HL-60 (cell line): ENCODE data around the gene DCLK2.

ENCODE experiments used
- DNase-seq, 2 experiments: peaks; one replicate each; pipeline ENCODE4 v3.0.0-alpha.2; 2010 to 2020; ENCODE audit warnings: low read depth in 1 of 2, low spot score in 1 of 2
- H3K27ac ChIP-seq: fragments of 250-450 bp; sonication (Bioruptor Pico); replicated peaks from 2 replicates; pipeline ENCODE4 v1.5.1; 2020; ENCODE audit warnings: mild to moderate bottlenecking, moderate library complexity
- H3K27me3 ChIP-seq: fragments of 250-450 bp; sonication (Bioruptor Pico); 2 replicates; pipeline ENCODE4 v1.5.1; 2021; ENCODE audit warnings: mild to moderate bottlenecking, moderate library complexity; ENCODE audit not compliant: insufficient read depth, poor library complexity, severe bottlenecking
- H3K4me3 ChIP-seq: replicated peaks from 2 replicates; pipeline ENCODE4 v1.5.1; 2011; ENCODE audit warnings: mild to moderate bottlenecking, control low read depth, low read length; ENCODE audit not compliant: insufficient read depth
- GABPA ChIP-seq: IDR thresholded peaks from 2 replicates; pipeline ENCODE4 v1.6.1; 2012; ENCODE audit warnings: low read depth
- POLR2AphosphoS5 ChIP-seq: IDR thresholded peaks from 2 replicates; pipeline ENCODE4 v1.6.1; 2012; ENCODE audit warnings: low read depth
- SPI1 ChIP-seq: IDR thresholded peaks from 2 replicates; pipeline ENCODE4 v1.6.1; 2012; ENCODE audit warnings: low read depth, mild to moderate bottlenecking, borderline replicate concordance
- TF ChIP-seq, protein P1 (sequence below): IDR thresholded peaks from 2 replicates; pipeline ENCODE4 v1.6.1; 2012; ENCODE audit warnings: low read depth; ENCODE audit not compliant: insufficient replicate concordance
- TF ChIP-seq, protein P2 (sequence below): IDR thresholded peaks from one replicate; pipeline ENCODE4 v1.5.1; 2011; ENCODE audit warnings: low read length, control low read depth, inconsistent platforms; ENCODE audit not compliant: insufficient read depth

Gene DCLK2

GRCh38 chr4:150252306-150252705 lies 174.1 kb downstream of the DCLK2 start:
- Histone ChIP-seq H3K4me3 (no peak overlapping the region), H3K27me3 (no peaks in the 10 kb centered on the region), H3K27ac (no peak overlapping the region)
- TF ChIP-seq, protein P1, sequence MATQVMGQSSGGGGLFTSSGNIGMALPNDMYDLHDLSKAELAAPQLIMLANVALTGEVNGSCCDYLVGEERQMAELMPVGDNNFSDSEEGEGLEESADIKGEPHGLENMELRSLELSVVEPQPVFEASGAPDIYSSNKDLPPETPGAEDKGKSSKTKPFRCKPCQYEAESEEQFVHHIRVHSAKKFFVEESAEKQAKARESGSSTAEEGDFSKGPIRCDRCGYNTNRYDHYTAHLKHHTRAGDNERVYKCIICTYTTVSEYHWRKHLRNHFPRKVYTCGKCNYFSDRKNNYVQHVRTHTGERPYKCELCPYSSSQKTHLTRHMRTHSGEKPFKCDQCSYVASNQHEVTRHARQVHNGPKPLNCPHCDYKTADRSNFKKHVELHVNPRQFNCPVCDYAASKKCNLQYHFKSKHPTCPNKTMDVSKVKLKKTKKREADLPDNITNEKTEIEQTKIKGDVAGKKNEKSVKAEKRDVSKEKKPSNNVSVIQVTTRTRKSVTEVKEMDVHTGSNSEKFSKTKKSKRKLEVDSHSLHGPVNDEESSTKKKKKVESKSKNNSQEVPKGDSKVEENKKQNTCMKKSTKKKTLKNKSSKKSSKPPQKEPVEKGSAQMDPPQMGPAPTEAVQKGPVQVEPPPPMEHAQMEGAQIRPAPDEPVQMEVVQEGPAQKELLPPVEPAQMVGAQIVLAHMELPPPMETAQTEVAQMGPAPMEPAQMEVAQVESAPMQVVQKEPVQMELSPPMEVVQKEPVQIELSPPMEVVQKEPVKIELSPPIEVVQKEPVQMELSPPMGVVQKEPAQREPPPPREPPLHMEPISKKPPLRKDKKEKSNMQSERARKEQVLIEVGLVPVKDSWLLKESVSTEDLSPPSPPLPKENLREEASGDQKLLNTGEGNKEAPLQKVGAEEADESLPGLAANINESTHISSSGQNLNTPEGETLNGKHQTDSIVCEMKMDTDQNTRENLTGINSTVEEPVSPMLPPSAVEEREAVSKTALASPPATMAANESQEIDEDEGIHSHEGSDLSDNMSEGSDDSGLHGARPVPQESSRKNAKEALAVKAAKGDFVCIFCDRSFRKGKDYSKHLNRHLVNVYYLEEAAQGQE, result no peak
- TF ChIP-seq SPI1 (no peak), GABPA (no peak), POLR2AphosphoS5 (no peak)
- TF ChIP-seq, protein P2, sequence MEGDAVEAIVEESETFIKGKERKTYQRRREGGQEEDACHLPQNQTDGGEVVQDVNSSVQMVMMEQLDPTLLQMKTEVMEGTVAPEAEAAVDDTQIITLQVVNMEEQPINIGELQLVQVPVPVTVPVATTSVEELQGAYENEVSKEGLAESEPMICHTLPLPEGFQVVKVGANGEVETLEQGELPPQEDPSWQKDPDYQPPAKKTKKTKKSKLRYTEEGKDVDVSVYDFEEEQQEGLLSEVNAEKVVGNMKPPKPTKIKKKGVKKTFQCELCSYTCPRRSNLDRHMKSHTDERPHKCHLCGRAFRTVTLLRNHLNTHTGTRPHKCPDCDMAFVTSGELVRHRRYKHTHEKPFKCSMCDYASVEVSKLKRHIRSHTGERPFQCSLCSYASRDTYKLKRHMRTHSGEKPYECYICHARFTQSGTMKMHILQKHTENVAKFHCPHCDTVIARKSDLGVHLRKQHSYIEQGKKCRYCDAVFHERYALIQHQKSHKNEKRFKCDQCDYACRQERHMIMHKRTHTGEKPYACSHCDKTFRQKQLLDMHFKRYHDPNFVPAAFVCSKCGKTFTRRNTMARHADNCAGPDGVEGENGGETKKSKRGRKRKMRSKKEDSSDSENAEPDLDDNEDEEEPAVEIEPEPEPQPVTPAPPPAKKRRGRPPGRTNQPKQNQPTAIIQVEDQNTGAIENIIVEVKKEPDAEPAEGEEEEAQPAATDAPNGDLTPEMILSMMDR, result no peak
- DNase-seq, result no peak

DNA sequence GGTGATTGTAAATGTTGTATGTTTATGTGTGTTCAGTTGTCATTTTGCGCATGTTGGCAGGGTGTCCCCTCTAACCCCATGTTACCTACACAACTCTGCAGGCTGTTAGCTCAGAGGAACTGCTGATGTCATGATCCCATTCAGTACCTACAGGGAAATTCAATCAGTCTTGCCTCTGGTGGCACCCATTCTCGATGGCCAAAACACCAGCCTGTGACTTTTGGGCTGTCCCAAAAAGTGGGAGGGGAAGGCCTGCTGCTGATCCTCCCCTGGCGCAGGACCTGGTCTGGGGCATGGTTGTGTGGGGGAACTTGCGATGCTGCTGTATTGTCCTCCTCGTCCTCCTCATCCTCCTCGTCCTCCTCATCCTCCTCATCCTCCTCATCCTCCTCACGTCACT lies 174.5 kb downstream of the DCLK2 start:
- TF ChIP-seq GABPA (no peak), SPI1 (no peak), POLR2AphosphoS5 (no peak)
- TF ChIP-seq, protein P1, result no peak
- TF ChIP-seq, protein P2, result no peak
- Histone ChIP-seq H3K27me3 (no peaks in the 10 kb centered on the region), H3K4me3 (no peak overlapping the region), H3K27ac (no peak overlapping the region)
- no peak for DNase-seq

DNA sequence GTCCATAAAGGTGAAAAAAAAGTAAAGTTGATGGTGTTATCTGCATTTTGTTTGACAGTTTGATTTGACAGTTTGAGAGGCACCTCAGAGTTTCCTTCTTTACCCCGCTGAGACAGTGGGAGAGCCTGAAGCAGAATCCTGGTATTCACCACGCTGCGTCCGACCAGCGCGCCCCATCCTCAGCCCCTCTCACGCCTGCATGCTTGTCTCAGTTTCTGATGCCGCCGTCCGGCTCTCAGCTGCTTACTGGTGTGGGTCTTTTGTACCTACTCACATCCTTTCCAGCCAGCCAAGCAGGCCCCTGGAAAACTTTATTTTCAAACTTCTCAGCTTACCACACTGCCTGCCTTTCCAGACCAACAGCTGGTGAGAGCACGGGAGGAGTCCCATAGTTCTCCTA lies 175.2 kb downstream of the DCLK2 start:
- Histone ChIP-seq H3K27ac (no peak overlapping the region), H3K4me3 (no peak overlapping the region), H3K27me3 (no peaks in the 10 kb centered on the region)
- no peak for TF ChIP-seq POLR2AphosphoS5
- no peak for DNase-seq

DNA sequence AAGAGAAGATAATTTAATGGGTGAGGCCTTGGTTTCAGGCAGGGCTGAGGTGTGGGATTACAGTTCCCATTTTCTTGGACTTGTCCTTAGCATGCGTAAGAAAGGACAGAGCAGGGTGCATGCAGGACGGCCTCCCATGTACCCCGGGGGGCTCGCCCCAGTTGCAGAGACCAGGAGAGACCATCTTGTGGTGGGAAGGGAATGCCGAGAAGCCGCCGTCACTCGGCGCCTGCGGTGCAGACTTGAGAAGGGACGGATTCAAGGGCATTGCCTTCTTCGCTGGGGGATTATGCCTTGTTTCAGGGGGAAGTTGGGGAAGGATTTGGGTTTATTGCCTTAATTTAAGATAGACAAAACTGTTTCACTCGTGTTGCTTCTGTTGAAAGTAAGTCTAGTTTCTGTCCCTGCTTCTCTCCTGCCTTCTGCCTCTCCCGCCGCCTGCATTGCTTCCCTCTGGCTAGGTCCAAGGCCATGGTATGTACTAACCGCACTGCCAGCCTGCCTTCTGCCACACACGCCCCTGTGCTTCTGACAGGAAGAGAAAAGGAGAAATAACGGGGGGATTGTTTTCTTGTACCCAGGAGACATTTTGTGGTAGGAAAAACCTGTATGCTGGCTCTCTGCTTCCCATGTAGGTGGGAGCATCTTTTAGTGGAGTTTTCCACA lies 175.9 kb downstream of the DCLK2 start:
- Histone ChIP-seq H3K27ac (no peak overlapping the region), H3K27me3 (no peaks in the 10 kb centered on the region), H3K4me3 (no peak overlapping the region)
- peak in 1 of 2 experiments; percentile 43 for DNase-seq
- TF ChIP-seq, protein P1, result no peak
- no peak for TF ChIP-seq POLR2AphosphoS5
- TF ChIP-seq, protein P2, result no peak
- TF ChIP-seq GABPA, result no peak
- TF ChIP-seq SPI1, result no peak
